ENCODE measurements around the gene RAP1GAP.
"Not testable (repeated sequence)": the region's sequence is repeated elsewhere in the genome, so short reads cannot be mapped to it uniquely, and the experiment has no call there.

RAP1GAP gene

DNA sequence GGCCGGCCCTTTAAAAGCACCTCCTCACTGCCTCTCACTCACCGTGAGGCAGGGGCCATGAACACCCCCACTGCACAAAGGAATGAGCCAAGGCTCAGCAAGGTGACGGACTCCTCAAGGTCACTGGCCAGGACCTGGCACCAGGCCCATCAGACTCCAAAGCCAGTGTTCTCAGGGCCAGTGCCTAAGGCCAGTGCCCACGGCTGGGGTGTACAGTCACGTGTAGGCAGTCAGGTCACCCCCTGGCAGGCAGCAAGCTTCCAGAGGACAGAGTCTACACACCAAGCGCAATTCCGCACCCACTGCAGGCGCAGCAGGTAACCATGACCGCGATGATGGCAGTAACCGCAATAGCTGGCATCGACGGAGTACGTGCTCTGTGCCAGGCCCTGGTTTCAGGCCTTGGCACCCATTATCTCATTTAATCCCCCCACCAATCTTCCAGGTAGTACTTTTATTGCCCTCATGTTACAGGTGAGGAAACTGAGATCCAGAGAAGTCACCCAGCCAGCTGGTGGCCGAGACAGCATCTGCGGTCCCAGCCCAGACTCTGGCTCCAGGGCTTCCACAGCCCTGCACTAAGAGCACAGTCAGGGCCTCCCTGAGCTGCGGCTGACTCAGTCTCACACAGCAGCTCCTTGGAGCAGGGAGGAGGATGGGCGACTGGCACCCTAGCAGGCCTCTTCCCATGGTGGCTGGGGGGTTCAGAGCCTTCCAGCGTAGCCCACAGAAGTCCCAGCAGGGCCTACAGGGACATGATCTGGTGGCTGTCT, 27.0 kb downstream of the RAP1GAP start:
- no peak for DNase-seq

DNA sequence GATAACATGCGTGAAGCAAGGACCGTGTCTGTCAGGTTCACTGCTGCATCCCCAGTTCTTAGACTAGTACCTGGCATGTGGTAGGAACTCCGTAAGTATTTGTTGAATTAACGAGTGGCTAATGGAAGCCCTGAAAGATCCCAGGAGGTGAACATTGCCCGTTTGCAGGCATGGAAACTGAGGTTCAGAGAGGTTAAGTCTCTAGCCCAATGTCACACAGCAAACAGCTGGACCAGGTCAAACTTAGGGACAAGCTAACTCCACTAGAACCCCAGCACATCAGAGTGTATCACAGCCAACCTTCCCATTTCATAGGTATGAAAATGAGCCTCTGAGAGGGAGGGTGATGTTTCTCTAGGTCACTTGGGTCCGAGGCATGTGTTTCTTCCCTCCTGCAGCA, 27.6 kb downstream of the RAP1GAP start:
- no peak for DNase-seq

DNA sequence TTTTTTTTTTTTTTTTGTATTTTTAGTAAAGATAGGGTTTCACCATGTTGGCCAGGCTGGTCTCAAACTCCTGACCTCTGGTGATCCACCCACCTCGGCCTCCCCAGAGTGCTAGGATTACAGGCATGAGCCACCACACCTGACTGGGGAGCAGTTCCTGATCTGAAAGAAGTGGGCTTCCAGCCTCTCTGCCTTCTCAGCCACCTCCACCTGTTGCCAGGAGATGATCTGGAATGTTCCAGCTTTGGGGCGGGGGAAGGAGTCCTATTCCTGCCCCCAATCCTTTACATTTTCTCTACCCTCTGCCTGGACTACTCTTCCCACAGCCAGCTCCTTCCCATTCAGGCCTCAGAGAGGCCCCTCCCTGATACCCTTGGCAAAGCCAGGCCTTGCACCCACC, 28.1 kb downstream of the RAP1GAP start:
- DNase-seq = no peak

DNA sequence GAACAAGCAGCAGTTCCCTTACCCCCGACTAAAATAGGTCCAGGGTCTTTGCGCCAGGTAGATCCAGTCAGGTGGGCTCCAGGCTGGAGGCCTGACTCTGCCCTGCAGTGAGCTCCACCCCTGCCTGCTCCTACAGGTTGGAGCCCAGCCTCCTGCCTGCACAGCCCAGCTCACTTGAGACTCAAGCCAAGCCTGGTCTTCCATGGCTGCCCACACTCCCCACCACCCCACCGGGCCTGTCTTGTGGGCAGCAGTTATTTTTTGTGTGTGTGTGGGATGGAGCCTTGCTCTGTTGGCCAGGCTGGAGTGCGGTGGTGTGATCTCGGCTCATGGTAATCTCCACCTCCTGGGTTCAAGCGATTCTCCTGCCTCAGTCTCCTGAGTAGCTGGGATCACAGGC, 28.5 kb downstream of the RAP1GAP start:
- DNase-seq = no peak

DNA sequence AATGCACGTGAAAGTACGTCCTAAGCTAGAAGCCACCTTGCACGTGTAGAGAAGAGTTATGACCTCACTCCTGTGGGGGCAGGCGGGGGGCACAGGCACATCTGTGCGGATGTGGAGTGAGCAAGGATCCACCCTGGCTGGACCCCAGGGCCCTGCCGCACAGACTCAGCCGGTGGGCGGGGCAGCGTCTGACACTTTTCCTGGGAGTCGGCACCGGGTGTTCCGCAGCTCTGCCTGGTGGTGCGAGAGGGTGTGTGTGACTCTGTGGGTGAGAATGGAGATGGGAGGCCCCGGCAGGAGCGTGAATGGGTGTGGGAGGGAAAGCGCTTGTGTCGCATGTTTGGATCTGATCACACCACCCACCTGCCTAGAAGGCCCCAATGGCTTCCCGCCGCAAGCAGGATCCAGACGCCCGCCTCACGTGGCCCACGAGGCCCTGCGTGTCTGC, 29.5 kb downstream of the RAP1GAP start:
- no peak for DNase-seq

DNA sequence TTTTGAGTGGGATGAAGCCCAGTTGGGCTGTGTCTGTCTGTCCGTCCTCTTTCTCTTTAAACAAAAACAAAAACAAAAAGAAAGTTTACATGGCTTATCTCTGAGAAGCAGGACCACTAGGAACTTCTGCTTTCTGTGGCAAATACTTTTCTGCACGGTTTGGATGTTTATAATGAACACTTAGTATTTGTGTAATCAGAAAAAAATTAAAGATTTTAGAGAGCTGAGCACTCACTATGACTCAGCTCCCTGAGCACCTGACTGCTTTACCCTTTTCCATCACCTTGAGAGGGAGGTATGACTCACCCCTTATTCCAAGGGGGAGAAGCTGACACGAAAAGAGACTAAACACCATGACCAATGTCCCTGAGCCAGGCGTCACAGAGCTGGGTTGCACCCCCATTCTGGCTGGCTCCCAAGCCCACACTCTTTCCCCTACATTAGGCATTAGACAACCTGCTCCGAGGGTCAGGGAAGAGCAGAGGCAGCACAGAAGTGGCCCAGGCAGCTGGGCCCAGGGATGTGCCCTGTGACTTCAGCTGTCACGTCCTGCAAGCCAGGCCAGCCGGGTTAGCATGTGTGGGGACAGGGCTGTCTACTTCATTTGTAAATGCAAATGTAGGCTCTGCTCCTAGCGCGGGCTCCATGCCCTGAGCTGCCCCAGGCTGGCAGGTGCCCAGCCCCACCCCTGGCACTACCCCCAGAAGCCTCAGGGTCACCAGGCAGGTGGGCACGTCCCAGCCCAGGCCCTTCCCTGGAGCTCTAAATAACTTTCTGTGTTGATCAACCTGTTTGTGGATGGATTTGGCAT, 30.4 kb downstream of the RAP1GAP start:
- no peak for DNase-seq

DNA sequence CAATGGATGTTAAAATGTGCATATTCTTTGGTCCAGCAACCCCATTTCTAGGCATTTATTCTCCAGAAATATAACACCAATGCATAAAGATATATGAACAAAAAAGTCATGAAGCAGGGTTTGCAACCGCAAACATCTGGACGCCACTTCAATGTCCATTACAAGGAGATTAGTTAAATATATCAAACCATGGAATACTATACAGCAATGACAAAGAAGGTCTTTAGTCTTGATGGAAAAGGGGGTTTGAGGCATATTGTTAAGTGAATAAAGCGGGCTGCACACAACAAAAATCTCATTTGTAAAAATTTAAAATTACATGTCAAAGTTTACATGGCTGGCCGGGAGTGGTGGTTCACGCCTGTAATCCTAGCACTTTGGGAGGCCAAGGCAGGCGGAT, 31.6 kb downstream of the RAP1GAP start:
- no peak for DNase-seq

DNA sequence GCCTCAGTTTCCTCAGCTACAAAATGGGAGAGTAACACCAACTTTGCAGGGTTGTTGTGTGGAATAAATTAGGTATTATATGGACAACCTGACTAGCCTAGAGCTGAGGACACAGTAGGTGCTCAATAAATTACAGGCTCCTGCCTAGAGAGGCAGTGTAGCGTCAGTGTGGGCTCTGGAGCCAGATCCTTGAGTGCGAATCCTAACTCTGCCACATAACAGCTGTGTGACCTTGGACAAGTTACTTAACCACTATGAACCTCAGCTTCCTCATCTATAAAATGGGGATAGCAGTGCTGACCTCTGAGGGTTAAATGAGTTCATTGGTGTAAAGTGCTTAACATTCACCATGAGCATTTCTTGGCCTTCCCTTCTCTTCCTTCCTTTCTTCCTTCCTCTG, 33.1 kb downstream of the RAP1GAP start:
- no peak for DNase-seq

DNA sequence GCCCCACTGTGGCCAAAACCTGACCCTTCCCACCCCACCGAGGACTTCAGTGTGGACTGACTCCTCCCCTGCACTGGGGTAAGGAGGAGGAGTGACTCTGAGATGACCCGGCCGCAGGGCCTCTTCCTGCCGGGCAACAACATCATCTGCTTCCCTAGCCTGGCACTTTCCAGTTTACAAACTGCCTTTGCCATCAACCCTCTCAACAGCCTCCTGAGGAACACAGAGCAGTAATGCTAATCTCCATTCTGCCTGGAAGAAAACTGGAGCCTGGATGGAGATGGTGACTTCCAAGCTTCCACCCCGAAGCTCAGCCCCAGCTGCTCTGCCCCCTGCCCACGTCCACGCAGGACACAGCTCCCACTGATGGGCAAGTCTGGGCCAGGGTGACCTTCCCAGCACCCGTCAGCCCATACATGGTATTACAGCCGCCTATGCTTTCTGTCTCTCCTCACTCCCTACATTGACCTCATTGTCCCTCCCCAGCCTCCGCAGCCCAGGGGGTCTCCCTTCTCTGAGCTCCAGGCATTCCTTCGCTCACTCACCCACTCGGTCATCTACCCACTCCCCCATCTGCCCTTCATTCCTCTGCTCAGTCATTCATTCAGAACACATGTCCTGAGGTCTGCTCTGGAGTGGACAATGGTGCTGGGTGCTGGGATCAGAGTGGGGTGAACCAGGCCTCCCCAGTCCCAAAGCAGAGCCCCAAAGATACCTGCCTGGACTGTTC, 34.2 kb downstream of the RAP1GAP start:
- DNase-seq = no peak

DNA sequence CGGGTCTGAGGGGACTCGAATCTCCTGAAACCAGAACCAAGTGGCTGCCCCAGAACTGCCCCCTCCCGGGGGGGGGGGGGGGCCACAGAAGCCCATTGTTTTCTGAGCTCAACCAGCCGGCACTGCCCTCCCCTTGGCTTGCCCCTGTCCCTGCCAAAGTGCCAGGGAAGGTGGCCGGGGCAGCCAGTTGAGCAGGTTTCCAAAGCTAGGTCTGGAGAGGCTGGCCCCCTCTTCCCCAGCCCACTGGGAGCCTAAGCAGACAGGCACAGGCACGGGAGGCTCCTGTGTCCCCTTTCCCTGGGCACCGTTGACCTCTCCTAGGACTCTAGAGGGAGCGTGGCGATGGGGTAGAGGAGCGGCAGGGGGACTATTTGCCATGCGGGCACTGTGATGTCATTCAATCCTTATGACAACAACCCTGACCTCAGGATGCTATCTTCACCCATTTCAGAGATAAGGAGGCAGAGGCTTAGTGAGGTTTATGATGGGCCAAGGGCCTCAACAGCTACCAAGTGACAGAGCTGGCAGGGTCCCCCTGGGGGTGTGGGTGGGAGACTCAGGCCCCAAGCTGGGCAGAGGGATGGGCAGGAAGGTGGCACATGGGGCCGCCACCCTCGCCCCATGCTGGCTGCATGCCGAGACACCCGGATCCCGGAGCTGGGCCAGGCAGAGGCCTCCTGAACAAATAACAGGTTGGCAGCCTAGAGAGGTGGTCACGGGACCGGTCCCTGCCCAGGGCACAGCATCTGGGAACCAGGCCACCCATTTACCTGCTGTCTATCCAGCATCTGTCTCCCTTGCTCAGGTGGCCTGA, 35.0 kb downstream of the RAP1GAP start:
- no peak for DNase-seq

DNA sequence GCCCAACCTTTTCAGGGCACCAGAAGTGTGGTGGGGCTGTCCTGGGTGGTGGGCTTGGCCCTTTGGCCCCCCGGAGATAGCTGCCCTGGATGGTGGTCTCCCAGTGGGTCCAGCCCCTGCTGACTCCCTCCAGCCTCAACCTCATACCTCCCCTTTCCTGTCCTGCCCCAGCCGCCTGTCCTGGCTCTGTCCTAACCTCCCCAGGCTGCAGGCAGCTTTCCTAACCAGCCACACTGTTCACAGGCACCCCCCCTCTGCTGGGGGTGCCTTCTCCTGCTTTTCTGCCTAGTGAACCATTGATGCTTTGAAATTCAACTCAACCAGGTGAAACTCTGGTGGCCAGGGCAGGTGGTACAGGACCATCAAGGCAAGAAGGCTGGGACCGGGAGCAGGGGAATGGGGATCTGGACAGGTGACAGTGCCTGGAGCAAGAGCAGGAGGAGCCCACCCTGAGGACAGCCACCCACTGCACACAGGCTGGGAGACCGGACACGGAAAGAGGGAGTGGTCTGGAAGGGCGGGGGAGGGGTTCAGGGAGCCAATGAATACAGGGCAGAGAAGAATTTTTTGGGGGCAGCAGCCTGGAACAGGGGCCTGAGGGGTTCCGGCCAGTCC, 35.9 kb downstream of the RAP1GAP start:
- no peak for DNase-seq

DNA sequence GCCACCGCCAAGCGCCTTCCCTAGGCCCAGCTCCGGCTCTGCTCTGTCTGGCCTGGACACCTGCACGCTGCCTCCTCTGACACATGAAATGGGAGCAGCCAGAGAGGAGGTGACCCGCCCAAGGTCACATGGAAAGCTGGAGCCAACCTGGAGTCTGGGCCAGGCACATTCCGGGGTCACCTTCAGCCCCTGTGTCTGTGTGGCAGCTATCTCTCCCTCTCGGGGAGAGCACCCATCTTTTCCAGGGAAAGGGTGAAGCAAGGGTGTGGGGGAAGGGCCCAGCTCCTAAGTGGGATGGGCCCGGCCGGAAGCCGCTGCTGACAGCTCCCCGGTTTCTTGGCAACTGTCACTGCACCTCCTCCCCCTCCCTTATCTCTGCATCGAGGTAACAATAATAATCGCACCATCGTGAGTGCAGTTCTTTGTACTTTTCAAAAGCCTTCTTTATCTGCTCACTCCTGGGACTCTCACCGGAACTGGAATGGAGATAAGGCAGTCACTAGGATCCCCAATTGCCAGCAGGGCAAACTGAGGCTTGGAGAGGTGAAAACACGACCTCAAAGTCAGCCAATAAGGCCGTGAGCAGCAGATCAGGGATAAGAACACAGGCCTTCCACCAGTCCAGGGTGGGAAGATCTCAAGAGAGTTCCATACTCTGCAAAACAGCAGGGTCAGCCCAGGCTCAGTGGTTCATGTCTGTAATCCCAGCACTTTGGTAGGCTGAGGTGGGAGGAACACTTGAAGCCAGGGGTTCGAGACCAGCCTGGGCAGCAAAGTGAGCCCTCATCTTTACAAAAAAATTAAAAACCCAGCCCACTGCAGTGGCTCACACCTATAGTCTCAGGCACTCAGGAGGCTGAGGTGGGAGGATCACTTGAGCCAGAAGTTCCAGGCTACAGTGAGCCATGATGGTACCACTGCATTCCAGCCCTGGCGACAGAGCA, 36.9 kb downstream of the RAP1GAP start:
- DNase-seq = no peak

DNA sequence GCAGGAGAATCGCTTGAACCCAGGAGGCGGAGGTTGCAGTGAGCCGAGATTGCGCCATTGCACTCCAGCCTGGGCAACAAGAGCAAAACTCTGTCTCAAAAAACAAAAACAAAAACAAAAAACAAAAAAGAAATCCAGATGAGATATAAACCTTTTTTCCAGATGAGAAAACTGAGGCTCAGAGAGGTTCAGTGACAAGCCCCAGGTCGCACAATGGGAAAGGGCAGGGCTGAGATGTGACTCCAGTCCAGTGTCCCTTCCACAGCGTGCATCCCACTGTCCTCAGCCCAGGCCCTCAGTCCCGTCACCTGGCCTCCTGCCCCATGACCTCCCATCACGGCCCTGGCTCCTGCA, 37.6 kb downstream of the RAP1GAP start:
- DNase-seq = not testable (repeated sequence)

DNA sequence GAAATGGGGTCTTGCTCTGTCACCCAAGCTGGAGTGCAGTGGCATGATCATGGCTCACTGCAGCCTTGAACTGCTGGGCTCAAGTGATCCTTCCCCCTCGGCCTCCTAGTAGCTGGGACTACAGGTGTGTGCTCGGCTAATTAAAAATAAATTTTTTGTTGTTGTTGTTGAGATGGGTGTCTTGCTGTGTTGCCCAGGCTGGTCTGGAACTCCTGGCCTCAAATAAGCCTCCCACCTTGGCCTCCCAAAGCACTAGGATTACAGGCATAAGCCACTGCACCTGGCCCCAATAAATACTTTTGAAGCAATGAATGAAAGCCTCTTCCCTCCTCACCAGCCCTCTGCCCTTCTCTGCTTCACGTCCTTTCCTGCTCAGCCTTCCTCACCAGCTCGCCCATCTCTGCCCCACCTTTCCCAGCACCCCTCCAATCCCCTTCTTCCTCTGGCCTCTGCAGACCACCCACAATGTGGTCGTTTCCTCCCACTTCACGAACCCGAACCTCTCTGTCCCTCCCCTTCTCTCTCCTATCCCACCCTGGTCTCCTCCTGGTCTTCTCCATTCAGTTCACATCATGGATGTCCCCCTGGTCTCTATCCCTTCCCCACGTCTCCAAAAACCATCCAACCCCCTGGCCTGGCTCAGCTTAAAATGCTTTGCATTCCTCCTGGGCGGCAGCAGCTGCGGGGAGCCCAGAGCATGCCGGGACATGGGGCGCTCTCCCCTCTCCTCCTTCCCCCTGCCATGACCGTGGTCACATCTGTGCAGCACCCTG, 38.4 kb downstream of the RAP1GAP start:
- no peak for DNase-seq

DNA sequence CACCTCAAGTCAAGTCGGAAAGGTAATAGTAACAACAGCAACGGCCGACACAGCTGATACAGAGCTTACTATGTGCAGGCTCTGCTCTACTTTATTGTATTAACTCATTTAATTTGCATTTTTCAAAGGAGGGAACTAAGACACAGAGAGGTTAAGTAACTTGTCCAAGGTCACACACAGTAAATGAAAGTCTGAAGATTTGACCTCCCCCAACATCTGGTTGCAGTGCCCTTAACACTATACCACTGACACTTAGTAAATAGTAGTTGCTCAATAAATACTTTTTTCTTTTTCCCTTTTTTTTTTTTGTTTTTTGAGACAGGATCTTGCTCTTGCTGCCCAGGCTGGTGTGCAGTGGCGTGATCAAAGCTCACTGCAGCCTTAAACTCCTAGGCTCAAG, 39.2 kb downstream of the RAP1GAP start:
- no peak for DNase-seq

DNA sequence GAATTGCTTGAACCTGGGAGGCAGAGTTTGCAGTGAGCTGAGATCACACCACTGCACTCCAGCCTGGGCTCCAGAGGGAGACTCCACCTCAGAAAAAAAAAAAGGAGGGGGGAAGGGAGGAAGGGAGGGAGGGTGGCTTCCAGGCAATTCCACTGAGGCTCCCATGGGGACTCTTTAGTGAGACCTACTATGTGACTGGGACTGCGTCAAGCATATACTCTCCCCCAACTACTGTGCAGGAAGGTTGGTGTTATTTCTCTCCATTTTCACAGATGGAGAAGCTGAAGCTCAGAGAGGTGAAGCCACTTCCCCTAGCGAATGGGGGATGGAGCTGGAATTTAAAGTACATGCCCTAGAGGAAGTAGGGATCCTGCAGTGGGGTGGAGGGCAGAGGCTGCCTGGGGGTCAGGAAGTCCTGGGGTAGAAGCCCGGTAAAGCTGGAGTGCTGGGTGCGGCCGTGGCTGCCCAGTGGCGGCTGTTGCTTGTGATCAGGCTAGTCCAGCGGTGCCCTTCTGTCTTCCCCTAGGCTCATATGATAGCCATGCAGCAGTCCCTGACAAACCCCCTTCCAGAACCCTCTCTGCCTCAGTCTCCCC, 40.3 kb downstream of the RAP1GAP start:
- DNase-seq = no peak

DNA sequence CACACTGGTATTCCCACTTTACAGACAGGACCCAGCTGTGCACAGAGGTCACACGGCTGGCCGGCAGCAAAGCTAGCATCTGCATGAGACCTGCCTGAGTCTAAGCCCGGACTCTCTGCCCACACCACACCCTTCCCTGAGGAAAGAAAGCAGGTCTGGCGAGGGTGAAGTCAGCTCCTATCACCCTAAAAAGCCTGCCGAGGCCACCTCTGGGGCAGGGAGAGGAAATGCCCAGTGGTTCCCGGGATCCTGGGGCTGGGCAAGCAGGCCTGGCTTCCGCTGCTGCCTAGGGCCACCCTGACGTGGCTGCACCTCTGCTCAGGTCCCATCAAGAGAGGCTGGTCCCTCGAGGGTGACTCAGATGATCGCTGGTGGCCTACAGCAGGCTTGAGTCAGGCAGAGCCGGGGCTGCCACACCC, 42.2 kb downstream of the RAP1GAP start:
- DNase-seq = no peak

DNA sequence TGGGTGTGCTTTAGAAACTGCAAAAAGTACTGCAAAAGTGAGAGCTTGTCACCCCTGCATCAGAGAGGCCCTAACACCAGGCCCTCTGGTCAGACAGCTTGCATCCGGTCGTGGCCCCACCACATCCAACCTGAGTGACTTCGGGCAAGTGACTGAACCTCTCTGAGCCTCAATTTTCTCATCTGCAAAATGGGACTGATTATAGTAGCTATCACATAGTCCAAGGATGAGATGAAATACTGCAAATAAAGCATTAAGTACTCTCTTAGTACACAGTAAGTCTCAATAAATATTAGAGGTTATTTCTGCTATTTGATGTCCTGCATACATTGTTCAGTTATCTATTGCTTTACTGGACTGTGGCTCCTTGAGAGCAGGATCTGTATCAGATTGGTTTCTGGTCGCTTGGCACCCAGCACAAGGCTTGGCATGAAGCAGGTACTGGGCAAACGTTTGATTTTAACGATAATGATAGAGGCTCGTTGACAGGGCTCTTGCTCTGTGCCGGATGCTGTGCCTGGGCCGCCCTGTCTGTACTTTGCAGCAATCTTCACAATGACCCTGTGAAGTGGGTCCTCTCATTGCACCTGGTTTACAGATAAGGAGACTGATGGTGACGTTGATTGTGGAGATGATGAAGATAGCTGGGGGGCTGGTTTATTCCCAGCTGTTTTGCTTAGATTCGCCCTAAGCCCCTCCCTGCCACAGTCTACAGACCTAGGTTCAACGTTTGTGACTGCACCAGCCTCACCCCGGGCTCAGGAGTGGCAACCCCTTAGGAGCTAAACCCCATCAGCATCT, 43.6 kb downstream of the RAP1GAP start:
- no peak for DNase-seq

Data from activated effector memory CD4-positive, alpha-beta T cell treated with anti-CD3 and anti-CD28 coated beads, Interleukin-2, amount 50 U/mL, for 16 hours (primary cell).